Measurements from ENCODE around the gene FOXP1.

DNA sequence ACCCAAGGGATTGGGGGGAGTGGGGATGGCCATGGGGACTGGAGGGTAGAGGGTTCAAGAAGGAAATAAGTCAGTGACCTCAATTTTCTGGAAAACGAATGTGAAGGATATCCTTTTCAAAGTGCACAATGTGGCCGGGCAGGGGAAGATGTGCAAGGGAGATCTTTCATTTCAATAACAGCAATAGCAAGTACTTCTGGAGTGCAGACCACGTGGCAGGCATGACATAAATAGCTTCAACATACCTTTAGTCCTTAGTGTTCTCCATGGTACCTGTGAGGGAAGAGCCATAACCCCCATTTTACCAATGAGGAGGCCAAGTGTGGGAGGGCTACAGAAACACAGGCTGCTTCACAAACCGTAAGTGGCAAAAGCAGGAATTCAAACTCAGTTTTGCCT, 138.7 kb downstream of the FOXP1 start:
- TF ChIP-seq EZH2 (IDR thresholded peaks at IDR 0.05; ENCODE audit: insufficient read depth, poor library complexity, severe bottlenecking) (no peak), EZH2phosphoT487 (IDR thresholded peaks at IDR 0.05; ENCODE audit: insufficient read depth, low read depth) (no peak)
